Prostate gland (tissue), 2 donors: Measurements from ENCODE around the gene HDAC4.

Experiments used
- POLR2A ChIP-seq: fragments of 450-650 bp; IDR thresholded peaks from one replicate; pipeline ENCODE4 v1.6.1; 2016; ENCODE audit warnings: antibody characterized with exemption, mild to moderate bottlenecking
- TF ChIP-seq, protein P1 (sequence below), 4 experiments: fragments of 200-600 bp in 2 of 4; fragments of 450-650 bp in 2 of 4; sonication (generic) in 2 of 4; IDR thresholded peaks; 1 replicate in 3 of 4; 2 replicates in 1 of 4; pipeline ENCODE4 v1.5.1; 2016 to 2019; ENCODE audit warnings: antibody characterized with exemption in 4 of 4, mild to moderate bottlenecking in 2 of 4, moderate library complexity in 2 of 4

GRCh38 chr2:239263669-239264491 lies 136.9 kb downstream of the HDAC4 start:
- TF ChIP-seq, protein P1, sequence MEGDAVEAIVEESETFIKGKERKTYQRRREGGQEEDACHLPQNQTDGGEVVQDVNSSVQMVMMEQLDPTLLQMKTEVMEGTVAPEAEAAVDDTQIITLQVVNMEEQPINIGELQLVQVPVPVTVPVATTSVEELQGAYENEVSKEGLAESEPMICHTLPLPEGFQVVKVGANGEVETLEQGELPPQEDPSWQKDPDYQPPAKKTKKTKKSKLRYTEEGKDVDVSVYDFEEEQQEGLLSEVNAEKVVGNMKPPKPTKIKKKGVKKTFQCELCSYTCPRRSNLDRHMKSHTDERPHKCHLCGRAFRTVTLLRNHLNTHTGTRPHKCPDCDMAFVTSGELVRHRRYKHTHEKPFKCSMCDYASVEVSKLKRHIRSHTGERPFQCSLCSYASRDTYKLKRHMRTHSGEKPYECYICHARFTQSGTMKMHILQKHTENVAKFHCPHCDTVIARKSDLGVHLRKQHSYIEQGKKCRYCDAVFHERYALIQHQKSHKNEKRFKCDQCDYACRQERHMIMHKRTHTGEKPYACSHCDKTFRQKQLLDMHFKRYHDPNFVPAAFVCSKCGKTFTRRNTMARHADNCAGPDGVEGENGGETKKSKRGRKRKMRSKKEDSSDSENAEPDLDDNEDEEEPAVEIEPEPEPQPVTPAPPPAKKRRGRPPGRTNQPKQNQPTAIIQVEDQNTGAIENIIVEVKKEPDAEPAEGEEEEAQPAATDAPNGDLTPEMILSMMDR (IDR thresholded peaks at IDR 0.05): no peak
- TF ChIP-seq POLR2A: no peak
